HEK293 (cell line): ENCODE measurements around the gene TMEM11.

Experiments used
- CTCF ChIA-PET: fragments of 350-600 bp; formaldehyde crosslinking; extraction: SDS; loops from one replicate; lab custom pipeline; 2021; ENCODE audit warnings: antibody characterized with exemption; lab: Yijun Ruan, JAX
- POLR2A ChIA-PET: fragments of 300-600 bp; formaldehyde crosslinking; extraction: SDS; loops from one replicate; lab custom pipeline; 2020; ENCODE audit warnings: antibody characterized with exemption, inconsistent platforms; lab: Yijun Ruan, JAX
- H3K27ac ChIP-seq: fragments of 200-500 bp; sonication (Bioruptor generic); 2 replicates; pipeline ENCODE4 v1.5.1; 2014; ENCODE audit warnings: low read depth, low read length, control low read depth, inconsistent platforms; ENCODE audit errors: extremely low read depth
- H3K36me3 ChIP-seq, 2 experiments: fragments of 200-500 bp in 1 of 2; sonication (Bioruptor generic) in 1 of 2; 1 replicate in 1 of 2; 2 replicates in 1 of 2; pipeline ENCODE4 v1.5.1; 2014 to 2017; ENCODE audit warnings: inconsistent platforms in 2 of 2, low read length in 2 of 2; ENCODE audit not compliant: control insufficient read depth in 2 of 2, insufficient read depth in 1 of 2
- H3K4me1 ChIP-seq: fragments of 200-500 bp; sonication (Bioruptor generic); 2 replicates; pipeline ENCODE4 v1.5.1; 2014; ENCODE audit warnings: mild to moderate bottlenecking, low read length, inconsistent platforms; ENCODE audit not compliant: control insufficient read depth, insufficient read depth
- H3K4me3 ChIP-seq: 2 replicates; pipeline ENCODE4 v1.5.1; 2011; ENCODE audit warnings: low read depth, mild to moderate bottlenecking, control low read depth, low read length, moderate library complexity
- H3K9me3 ChIP-seq: fragments of 200-500 bp; sonication (Bioruptor generic); 2 replicates; pipeline ENCODE4 v1.5.1; 2014; ENCODE audit warnings: low read depth, low read length, inconsistent platforms; ENCODE audit not compliant: control insufficient read depth, insufficient read depth
- EGR2 ChIP-seq: fragments of 450-650 bp; formaldehyde crosslinking; IDR thresholded peaks from 2 replicates; pipeline ENCODE4 v1.5.1; 2016; ENCODE audit warnings: low read depth, missing biosample characterization, missing genetic modification characterization
- HOXC10 ChIP-seq: sonication (generic); formaldehyde crosslinking; IDR thresholded peaks from 2 replicates; pipeline ENCODE4 v1.8.1; 2023; ENCODE audit warnings: mild to moderate bottlenecking, missing genetic modification reagents
- HOXD13 ChIP-seq: sonication (generic); formaldehyde crosslinking; IDR thresholded peaks from 2 replicates; pipeline ENCODE4 v1.8.0; 2022; ENCODE audit warnings: missing genetic modification reagents, borderline replicate concordance
- KLF7 ChIP-seq: fragments of 450-650 bp; formaldehyde crosslinking; IDR thresholded peaks from 2 replicates; pipeline ENCODE4 v1.5.1; 2016; ENCODE audit warnings: missing biosample characterization, missing genetic modification characterization, borderline replicate concordance
- KLF9 ChIP-seq: fragments of 450-650 bp; formaldehyde crosslinking; IDR thresholded peaks from 2 replicates; pipeline ENCODE4 v1.5.1; 2016; ENCODE audit warnings: missing biosample characterization, missing genetic modification characterization, low read depth
- PRDM10 ChIP-seq: fragments of 450-650 bp; formaldehyde crosslinking; IDR thresholded peaks from 2 replicates; pipeline ENCODE4 v1.5.1; 2016; ENCODE audit warnings: missing biosample characterization, missing genetic modification characterization
- YY2 ChIP-seq: fragments of 450-650 bp; formaldehyde crosslinking; IDR thresholded peaks from 2 replicates; pipeline ENCODE4 v1.5.1; 2016; ENCODE audit warnings: missing biosample characterization, missing genetic modification characterization
- ZBTB1 ChIP-seq: fragments of 450-650 bp; formaldehyde crosslinking; IDR thresholded peaks from 2 replicates; pipeline ENCODE4 v1.5.1; 2016; ENCODE audit warnings: missing biosample characterization, missing genetic modification characterization
- ZBTB20 ChIP-seq: fragments of 450-650 bp; formaldehyde crosslinking; IDR thresholded peaks from 2 replicates; pipeline ENCODE4 v1.5.1; 2016; ENCODE audit warnings: missing biosample characterization, missing genetic modification characterization
- ZBTB7A ChIP-seq: fragments of 450-650 bp; formaldehyde crosslinking; IDR thresholded peaks from 2 replicates; pipeline ENCODE4 v1.5.1; 2016; ENCODE audit warnings: low read depth, missing biosample characterization, missing genetic modification characterization
- ZFHX2 ChIP-seq: fragments of 450-650 bp; formaldehyde crosslinking; conservative IDR thresholded peaks from 2 replicates; pipeline ENCODE4 v1.5.1; 2016; ENCODE audit warnings: missing biosample characterization, missing genetic modification characterization
- ZFP37 ChIP-seq: fragments of 450-650 bp; formaldehyde crosslinking; IDR thresholded peaks from 2 replicates; pipeline ENCODE4 v1.5.1; 2016; ENCODE audit warnings: missing biosample characterization, missing genetic modification characterization
- ZNF121 ChIP-seq: fragments of 450-650 bp; formaldehyde crosslinking; IDR thresholded peaks from 2 replicates; pipeline ENCODE4 v1.5.1; 2016; ENCODE audit warnings: missing biosample characterization, missing genetic modification characterization
- ZNF138 ChIP-seq: fragments of 450-650 bp; formaldehyde crosslinking; IDR thresholded peaks from 2 replicates; pipeline ENCODE4 v1.5.1; 2016; ENCODE audit warnings: missing biosample characterization, missing genetic modification characterization, borderline replicate concordance
- ZNF155 ChIP-seq: fragments of 450-650 bp; formaldehyde crosslinking; IDR thresholded peaks from 2 replicates; pipeline ENCODE4 v1.5.1; 2016; ENCODE audit warnings: missing biosample characterization, missing genetic modification characterization
- ZNF354C ChIP-seq: fragments of 450-650 bp; formaldehyde crosslinking; IDR thresholded peaks from 2 replicates; pipeline ENCODE4 v1.5.1; 2016; ENCODE audit warnings: missing biosample characterization, missing genetic modification characterization, low read depth, borderline replicate concordance
- ZNF600 ChIP-seq: fragments of 450-650 bp; formaldehyde crosslinking; IDR thresholded peaks from 2 replicates; pipeline ENCODE4 v1.5.1; 2016; ENCODE audit warnings: missing biosample characterization, missing genetic modification characterization
- ZNF624 ChIP-seq: fragments of 450-650 bp; formaldehyde crosslinking; IDR thresholded peaks from 2 replicates; pipeline ENCODE4 v1.5.1; 2017; ENCODE audit warnings: missing biosample characterization, missing genetic modification characterization
- ZNF639 ChIP-seq: fragments of 450-650 bp; formaldehyde crosslinking; IDR thresholded peaks from 2 replicates; pipeline ENCODE4 v1.5.1; 2016; ENCODE audit warnings: missing biosample characterization, missing genetic modification characterization
- ZNF645 ChIP-seq: fragments of 450-650 bp; formaldehyde crosslinking; IDR thresholded peaks from 2 replicates; pipeline ENCODE4; 2016; ENCODE audit warnings: missing biosample characterization, missing genetic modification characterization

The TMEM11 gene

GRCh38 chr17:21209511-21210175, 4.3 kb downstream of the TMEM11 start:
- H3K27ac ChIP-seq, result no peak overlapping the region
- peaks cover 9% of the 10 kb centered on the region for H3K4me1 ChIP-seq
- TF ChIP-seq ZNF138 (tag by site-specific recombination), result no peak
- no peak for TF ChIP-seq ZNF600 (tag by site-specific recombination)
- TF ChIP-seq PRDM10, result peak; percentile 53; the same call in 1 of the 2 replicates
- TF ChIP-seq, all 188 proteins: peak for 1
- H3K4me3 ChIP-seq, result no peak overlapping the region
- POLR2A ChIA-PET, result no interaction called here
- no peaks in the 10 kb centered on the region for H3K9me3 ChIP-seq
- CTCF ChIA-PET, result no interaction called here
- H3K36me3 ChIP-seq, result peaks cover 18 to 51% of the 10 kb centered on the region in 2 experiments

GRCh38 chr17:21208352-21208751, 5.6 kb downstream of the TMEM11 start:
- Histone ChIP-seq H3K4me3 (no peak overlapping the region), H3K36me3 (peaks cover 18 to 52% of the 10 kb centered on the region in 2 experiments), H3K4me1 (peaks cover 9% of the 10 kb centered on the region), H3K9me3 (no peaks in the 10 kb centered on the region), H3K27ac (no peak overlapping the region)
- TF ChIP-seq ZNF138 (tag by site-specific recombination) (no peak), KLF9 (tag by site-specific recombination) (no peak), HOXD13 (CRISPR knock-in tag) (no peak), YY2 (tag by site-specific recombination) (no peak), EGR2 (tag by site-specific recombination) (no peak), ZNF645 (tag by site-specific recombination) (no peak), ZBTB20 (tag by site-specific recombination) (no peak), HOXC10 (CRISPR knock-in tag) (no peak)
- ChIA-PET POLR2A (no interaction called here), CTCF (interaction anchor here (0.7 kb wide), 1 partner anchor 1127 kb away, joined by 3 read pairs; no protein-coding TSS in a partner anchor)

GRCh38 chr17:21204935-21205334, 9.0 kb downstream of the TMEM11 start:
- CTCF ChIA-PET, result no interaction called here
- Histone ChIP-seq H3K36me3 (peaks cover 14 to 52% of the 10 kb centered on the region in 2 experiments), H3K4me1 (peaks cover 5% of the 10 kb centered on the region; the same call in 1 of the 2 replicates), H3K27ac (0 out of 2 replicates have a peak overlapping the region, but pooled peaks have one; percentile 7), H3K4me3 (no peak overlapping the region), H3K9me3 (no peaks in the 10 kb centered on the region)
- POLR2A ChIA-PET, result interaction anchor here (0.9 kb wide), 1 partner anchor 28 kb away, joined by 3 read pairs; no protein-coding TSS in a partner anchor
- no peak for TF ChIP-seq KLF7 (tag by site-specific recombination)
- TF ChIP-seq KLF9 (tag by site-specific recombination), result no peak
- TF ChIP-seq ZNF155 (tag by site-specific recombination), result no peak

- Histone ChIP-seq H3K27ac (no peak overlapping the region), H3K4me1 (peaks cover 5% of the 10 kb centered on the region; the same call in 1 of the 2 replicates), H3K9me3 (no peaks in the 10 kb centered on the region), H3K4me3 (no peak overlapping the region), H3K36me3 (peaks cover 21 to 54% of the 10 kb centered on the region in 2 experiments)
- ChIA-PET POLR2A (no interaction called here), CTCF (no interaction called here)
- no peak for TF ChIP-seq ZNF121 (tag by site-specific recombination)
- no peak for TF ChIP-seq ZNF639 (tag by site-specific recombination)
- TF ChIP-seq ZFHX2, result no peak
- no peak for TF ChIP-seq ZBTB1 (tag by site-specific recombination)
- TF ChIP-seq YY2 (tag by site-specific recombination), result no peak
- no peak for TF ChIP-seq ZNF354C
- TF ChIP-seq ZBTB7A (tag by site-specific recombination), result no peak
- TF ChIP-seq ZNF624 (tag by site-specific recombination), result no peak
- TF ChIP-seq ZFP37 (tag by site-specific recombination), result no peak
- no peak for TF ChIP-seq ZNF645 (tag by site-specific recombination)
Observed at GRCh38 chr17:21202512-21202911, 11.4 kb downstream of the TMEM11 start.
